DOHH2 (cell line): ENCODE results near the gene CCL2.

Source experiments
- H3F3A ChIP-seq: fragments of 200-600 bp; sonication (generic), shearing (Covaris generic); 2 replicates; pipeline ENCODE4 v1.6.0; 2016; ENCODE audit warnings: antibody characterized with exemption, mild to moderate bottlenecking; ENCODE audit not compliant: control insufficient read depth, insufficient read depth
- H3K27ac ChIP-seq: fragments of 200-600 bp; sonication (generic); 2 replicates; pipeline ENCODE4 v1.5.1; 2014; ENCODE audit warnings: low read depth, mild to moderate bottlenecking, low read length, moderate library complexity
- H3K27me3 ChIP-seq: fragments of 200-600 bp; sonication (generic); 2 replicates; pipeline ENCODE4 v1.6.1; 2014; ENCODE audit warnings: mild to moderate bottlenecking, low read length, mixed read lengths; ENCODE audit not compliant: control insufficient read depth
- H3K36me3 ChIP-seq: fragments of 200-600 bp; sonication (generic); 2 replicates; pipeline ENCODE4 v1.6.1; 2014; ENCODE audit warnings: mild to moderate bottlenecking, low read length, moderate library complexity, mixed read lengths; ENCODE audit not compliant: control insufficient read depth
- H3K4me1 ChIP-seq: fragments of 200-600 bp; sonication (generic); 2 replicates; pipeline ENCODE4 v1.6.1; 2014; ENCODE audit warnings: mild to moderate bottlenecking, low read length, mixed read lengths; ENCODE audit not compliant: control insufficient read depth
- H3K4me2 ChIP-seq: fragments of 200-600 bp; sonication (generic); 2 replicates; pipeline ENCODE4 v1.6.0; 2014; ENCODE audit warnings: mild to moderate bottlenecking, low read length, moderate library complexity
- H3K4me3 ChIP-seq: fragments of 200-600 bp; sonication (generic); 2 replicates; pipeline ENCODE4 v1.5.1; 2014; ENCODE audit warnings: mild to moderate bottlenecking, low read length, mixed read lengths
- H3K79me2 ChIP-seq: fragments of 200-600 bp; sonication (generic); 2 replicates; pipeline ENCODE4 v1.6.1; 2014; ENCODE audit warnings: mild to moderate bottlenecking, low read length, mixed read lengths; ENCODE audit not compliant: control insufficient read depth
- H3K9me2 ChIP-seq: fragments of 200-600 bp; sonication (generic); replicated peaks from 2 replicates; pipeline ENCODE4 v1.6.1; 2014; ENCODE audit warnings: mild to moderate bottlenecking, low read length, mixed read lengths; ENCODE audit not compliant: control insufficient read depth
- H3K9me3 ChIP-seq: fragments of 200-600 bp; sonication (generic); 2 replicates; pipeline ENCODE4 v1.6.1; 2014; ENCODE audit warnings: antibody characterized with exemption, low read length, mixed read lengths; ENCODE audit not compliant: control insufficient read depth, insufficient read depth
- H4K20me1 ChIP-seq: fragments of 200-600 bp; sonication (generic); 2 replicates; pipeline ENCODE4 v1.6.0; 2014; ENCODE audit warnings: low read depth, mild to moderate bottlenecking, antibody characterized with exemption, low read length, moderate library complexity; ENCODE audit not compliant: control insufficient read depth, insufficient read depth
- EZH2phosphoT487 ChIP-seq: fragments of 200-600 bp; sonication (generic); IDR thresholded peaks from 2 replicates; pipeline ENCODE4 v1.6.1; 2017; ENCODE audit warnings: borderline replicate concordance, mild to moderate bottlenecking, antibody characterized with exemption, low read length, moderate library complexity, mixed read lengths
- TF ChIP-seq, protein P1 (sequence below): fragments of 200-600 bp; sonication (generic); IDR thresholded peaks from one replicate; pipeline ENCODE4 v1.5.1; 2014; ENCODE audit warnings: antibody characterized with exemption, mild to moderate bottlenecking, low read depth, low read length; ENCODE audit not compliant: poor library complexity, severe bottlenecking

Gene CCL2

DNA sequence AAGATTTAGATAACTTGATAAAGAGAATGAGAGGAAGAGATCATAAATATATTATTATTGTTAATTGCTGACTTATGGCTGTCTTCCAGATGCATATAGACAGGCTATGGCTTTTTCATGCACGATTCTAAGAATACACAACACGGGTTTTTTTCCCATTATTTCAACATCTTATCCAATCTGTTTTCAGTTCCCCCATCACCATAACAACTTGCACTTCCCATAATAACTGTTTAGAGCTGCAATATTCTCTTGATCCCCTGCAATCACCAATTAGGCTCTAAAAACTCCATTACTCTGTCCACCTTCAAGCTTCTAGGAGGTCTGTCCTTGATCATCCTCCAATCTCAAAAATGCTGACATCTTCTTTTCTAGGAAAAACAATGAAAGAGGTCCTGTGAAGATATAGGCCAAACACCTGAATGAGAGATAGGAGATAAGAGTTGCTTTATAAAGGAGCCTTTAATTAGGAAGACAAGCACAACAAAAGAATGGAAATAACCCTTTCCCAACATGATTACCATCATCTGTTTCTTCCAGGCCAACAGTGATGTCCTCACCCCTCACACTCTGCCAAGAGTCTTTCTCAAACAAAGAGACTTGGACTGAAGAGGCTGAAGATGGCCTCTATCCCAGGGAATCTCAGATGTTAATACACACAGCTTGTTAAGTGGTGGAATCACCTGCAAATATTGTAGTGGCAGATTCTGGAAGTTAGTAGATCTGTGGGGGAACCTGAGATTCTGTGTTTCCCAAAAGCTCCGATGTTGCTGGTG, 32.2 kb upstream of the CCL2 start:
- Histone ChIP-seq H3K27ac (no peak overlapping the region), H3K9me3 (no peaks in the 10 kb centered on the region), H3K4me1 (peaks cover 4% of the 10 kb centered on the region; the same call in 1 of the 2 replicates), H3K27me3 (no peaks in the 10 kb centered on the region), H3K9me2 (no peaks in the 10 kb centered on the region), H4K20me1 (no peaks in the 10 kb centered on the region), H3F3A (no peaks in the 10 kb centered on the region), H3K4me3 (no peak overlapping the region), H3K36me3 (no peaks in the 10 kb centered on the region), H3K4me2 (no peak overlapping the region), H3K79me2 (no peaks in the 10 kb centered on the region)
- TF ChIP-seq, protein P1, sequence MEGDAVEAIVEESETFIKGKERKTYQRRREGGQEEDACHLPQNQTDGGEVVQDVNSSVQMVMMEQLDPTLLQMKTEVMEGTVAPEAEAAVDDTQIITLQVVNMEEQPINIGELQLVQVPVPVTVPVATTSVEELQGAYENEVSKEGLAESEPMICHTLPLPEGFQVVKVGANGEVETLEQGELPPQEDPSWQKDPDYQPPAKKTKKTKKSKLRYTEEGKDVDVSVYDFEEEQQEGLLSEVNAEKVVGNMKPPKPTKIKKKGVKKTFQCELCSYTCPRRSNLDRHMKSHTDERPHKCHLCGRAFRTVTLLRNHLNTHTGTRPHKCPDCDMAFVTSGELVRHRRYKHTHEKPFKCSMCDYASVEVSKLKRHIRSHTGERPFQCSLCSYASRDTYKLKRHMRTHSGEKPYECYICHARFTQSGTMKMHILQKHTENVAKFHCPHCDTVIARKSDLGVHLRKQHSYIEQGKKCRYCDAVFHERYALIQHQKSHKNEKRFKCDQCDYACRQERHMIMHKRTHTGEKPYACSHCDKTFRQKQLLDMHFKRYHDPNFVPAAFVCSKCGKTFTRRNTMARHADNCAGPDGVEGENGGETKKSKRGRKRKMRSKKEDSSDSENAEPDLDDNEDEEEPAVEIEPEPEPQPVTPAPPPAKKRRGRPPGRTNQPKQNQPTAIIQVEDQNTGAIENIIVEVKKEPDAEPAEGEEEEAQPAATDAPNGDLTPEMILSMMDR = no peak

DNA sequence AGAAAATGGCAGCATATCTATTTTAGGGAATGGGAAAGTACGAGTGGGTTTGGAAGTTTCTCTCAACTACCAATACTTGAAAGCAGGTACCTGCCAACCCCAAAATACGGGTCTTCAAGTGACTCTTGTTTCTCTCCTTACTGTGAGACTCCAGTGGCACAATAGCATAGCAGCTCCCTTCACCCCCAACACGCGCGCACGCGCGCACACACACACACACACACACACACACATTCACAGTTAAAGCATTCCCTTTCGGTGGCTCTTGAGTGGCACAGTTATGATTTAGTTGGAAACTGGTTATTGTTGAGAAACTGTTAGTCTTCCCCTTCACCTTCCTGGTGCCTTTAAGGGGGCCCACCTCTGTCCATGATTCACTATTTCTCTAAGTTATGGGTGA, 30.0 kb upstream of the CCL2 start:
- no peak overlapping the region for H3K4me2 ChIP-seq
- no peaks in the 10 kb centered on the region for H3K9me3 ChIP-seq
- no peaks in the 10 kb centered on the region for H3K27me3 ChIP-seq

DNA sequence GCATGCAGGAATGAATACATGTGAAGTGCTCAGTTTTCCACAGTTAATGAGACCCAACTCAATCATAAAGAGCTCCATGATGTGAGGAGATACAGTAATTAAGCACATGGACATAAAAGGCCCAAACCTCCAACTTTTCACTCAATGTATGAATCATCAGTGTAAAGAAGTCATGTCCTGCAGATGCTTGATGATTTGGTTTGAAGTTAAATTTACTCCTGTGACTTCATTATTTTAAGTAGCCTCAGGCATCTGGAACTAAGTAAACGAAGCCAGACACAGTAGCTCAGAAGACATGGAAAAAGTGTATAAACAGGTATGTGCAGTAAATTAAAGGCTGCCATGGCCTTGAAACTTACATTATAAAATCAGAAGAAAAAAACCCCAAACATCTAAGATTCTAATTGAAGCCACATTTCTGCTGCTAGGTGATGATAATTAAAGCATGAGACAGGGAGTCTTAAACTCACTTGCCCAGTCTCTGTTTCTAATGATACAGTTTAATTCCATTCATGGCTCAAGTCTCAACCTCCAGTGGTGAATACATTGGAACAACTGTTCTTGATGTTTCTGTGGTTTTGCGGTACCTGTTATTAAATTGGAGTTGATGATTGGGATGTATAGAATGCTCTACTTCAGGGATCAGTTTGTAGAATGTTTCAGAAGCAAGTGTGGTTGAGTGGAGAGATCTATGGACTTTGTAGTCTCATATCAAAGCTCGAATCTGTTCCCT, 28.9 kb upstream of the CCL2 start:
- no peaks in the 10 kb centered on the region for H3F3A ChIP-seq
- no peaks in the 10 kb centered on the region for H4K20me1 ChIP-seq
- no peaks in the 10 kb centered on the region for H3K36me3 ChIP-seq
- H3K27me3 ChIP-seq = no peaks in the 10 kb centered on the region
- no peak overlapping the region for H3K27ac ChIP-seq
- H3K4me3 ChIP-seq = no peak overlapping the region
- peaks cover 4% of the 10 kb centered on the region; the same call in 1 of the 2 replicates for H3K9me3 ChIP-seq
- no peak for TF ChIP-seq EZH2phosphoT487
- TF ChIP-seq, protein P1 = no peak
- no peak overlapping the region for H3K4me2 ChIP-seq
- H3K9me2 ChIP-seq = no peaks in the 10 kb centered on the region
- no peaks in the 10 kb centered on the region for H3K79me2 ChIP-seq
- no peaks in the 10 kb centered on the region for H3K4me1 ChIP-seq

More for the DNA sequence above, 30.0 kb upstream of the CCL2 start:
- H3K4me1 ChIP-seq = no peaks in the 10 kb centered on the region
- H3K9me2 ChIP-seq = no peaks in the 10 kb centered on the region
- H3K27ac ChIP-seq = no peak overlapping the region
- no peak for TF ChIP-seq EZH2phosphoT487
- TF ChIP-seq, protein P1 = no peak
- H3K36me3 ChIP-seq = no peaks in the 10 kb centered on the region
- H3K79me2 ChIP-seq = no peaks in the 10 kb centered on the region
- H3F3A ChIP-seq = no peaks in the 10 kb centered on the region
- H4K20me1 ChIP-seq = no peaks in the 10 kb centered on the region
- no peak overlapping the region for H3K4me3 ChIP-seq
